H4 (cell line): ENCODE data around the gene SLC6A20. TPM values are rescaled to one million over a fixed set of nuclear protein-coding genes. Genes with fewer than 3 reads are reported as not detected.
"Not testable (repeated sequence)": the region's sequence is repeated elsewhere in the genome, so short reads cannot be mapped to it uniquely, and the experiment has no call there.

Source experiments
- DNase-seq: peaks from one replicate; pipeline ENCODE4 v3.0.0-alpha.2; 2015; ENCODE audit warnings: low spot score
- total RNA-seq: library from RNA; depleted of rRNA; stranded (reverse); fragments of >200 nt; shearing (Covaris generic); gene quantifications from 2 replicates; pipeline ENCODE4 v1.2.3, GENCODE V29; 2014

SLC6A20 gene
- total RNA-seq, 1 experiment from 2014 or later: not detected

- DNase-seq: not testable (repeated sequence)
Measured at GRCh38 chr3:45757141-45757540, 39.2 kb downstream of the SLC6A20 start.

GRCh38 chr3:45756055-45756454, 40.3 kb downstream of the SLC6A20 start:
- no peak for DNase-seq

- no peak for DNase-seq
Measured at GRCh38 chr3:45754461-45754860, 41.9 kb downstream of the SLC6A20 start.

- DNase-seq: no peak
Measured at GRCh38 chr3:45753095-45753494, 43.2 kb downstream of the SLC6A20 start.

GRCh38 chr3:45751537-45752242, 44.6 kb downstream of the SLC6A20 start:
- DNase-seq: no peak

GRCh38 chr3:45749880-45750279, 46.5 kb downstream of the SLC6A20 start:
- DNase-seq: no peak

GRCh38 chr3:45749036-45749600, 47.2 kb downstream of the SLC6A20 start:
- DNase-seq: not testable (repeated sequence)

GRCh38 chr3:45748068-45748467, 48.3 kb downstream of the SLC6A20 start:
- no peak for DNase-seq

GRCh38 chr3:45746777-45747622, 49.3 kb downstream of the SLC6A20 start:
- no peak for DNase-seq

- DNase-seq: no peak
Measured at GRCh38 chr3:45746165-45746776, 50.1 kb downstream of the SLC6A20 start.

GRCh38 chr3:45742461-45743089, 53.8 kb downstream of the SLC6A20 start:
- no peak for DNase-seq

GRCh38 chr3:45741742-45742460, 54.4 kb downstream of the SLC6A20 start:
- DNase-seq: no peak

- DNase-seq: no peak
Measured at GRCh38 chr3:45741247-45741646, 55.1 kb downstream of the SLC6A20 start.

GRCh38 chr3:45739991-45740390, 56.3 kb downstream of the SLC6A20 start:
- DNase-seq: no peak

GRCh38 chr3:45737234-45737633, 59.1 kb downstream of the SLC6A20 start:
- DNase-seq: no peak

GRCh38 chr3:45736707-45737106, 59.6 kb downstream of the SLC6A20 start:
- DNase-seq: no peak

- no peak for DNase-seq
Measured at GRCh38 chr3:45730409-45731154, 65.8 kb downstream of the SLC6A20 start.

- no peak for DNase-seq
Measured at GRCh38 chr3:45729614-45730013, 66.7 kb downstream of the SLC6A20 start.

GRCh38 chr3:45724911-45725310, 71.4 kb downstream of the SLC6A20 start:
- DNase-seq: no peak
